GF-D8 (cell line): Measurements from ENCODE around the gene IRX5.

ENCODE experiments used
- DNase-seq: peaks from one replicate; lab custom pipeline; 2025; lab: John Stamatoyannopoulos, UW

The IRX5 gene

GRCh38 chr16:54952195-54952594 is 21.5 kb downstream of the IRX5 start:
- DNase-seq, result no peak

GRCh38 chr16:54953461-54953860 is 22.8 kb downstream of the IRX5 start:
- DNase-seq, result no peak

- no peak for DNase-seq
These were observed 23.6 kb downstream of the IRX5 start for GRCh38 chr16:54954220-54954619.

- DNase-seq, result no peak
These were observed 25.1 kb downstream of the IRX5 start for GRCh38 chr16:54955757-54956156.

GRCh38 chr16:54957403-54958166 is 26.9 kb downstream of the IRX5 start:
- no peak for DNase-seq

GRCh38 chr16:54962045-54962444 is 31.4 kb downstream of the IRX5 start:
- DNase-seq, result no peak

- no peak for DNase-seq
These were observed 33.6 kb downstream of the IRX5 start for GRCh38 chr16:54964239-54964638.

GRCh38 chr16:54965464-54965863 is 34.8 kb downstream of the IRX5 start:
- no peak for DNase-seq

- DNase-seq, result no peak
These were observed 37.3 kb downstream of the IRX5 start for GRCh38 chr16:54968011-54968410.

- no peak for DNase-seq
These were observed 38.1 kb downstream of the IRX5 start for GRCh38 chr16:54968784-54969183.

GRCh38 chr16:54970016-54970415 is 39.4 kb downstream of the IRX5 start:
- no peak for DNase-seq

- DNase-seq, result no peak
These were observed 43.7 kb downstream of the IRX5 start for GRCh38 chr16:54974367-54974766.

- no peak for DNase-seq
These were observed 46.1 kb downstream of the IRX5 start for GRCh38 chr16:54976651-54977200.

- no peak for DNase-seq
These were observed 46.5 kb downstream of the IRX5 start for GRCh38 chr16:54977211-54977610.

GRCh38 chr16:54980821-54981220 is 50.2 kb downstream of the IRX5 start:
- DNase-seq, result no peak
